T-cell (primary cell): ENCODE results near the gene TSPAN2. TPM values are rescaled to one million over a fixed set of nuclear protein-coding genes. Genes with fewer than 3 reads are reported as not detected.

Experiments
- ATAC-seq, 4 experiments: fragments of 200-7000 bp in 3 of 4; fragments of 150-1000 bp in 1 of 4; cut with Tn5 transposase; replicated peaks in 1 of 4; 1 replicate in 3 of 4; 2 replicates in 1 of 4; pipeline ENCODE4 v1.10.0; 2021; ENCODE audit warnings: moderate library complexity in 3 of 4, mild to moderate bottlenecking in 2 of 4, moderate number of reproducible peaks in 1 of 4
- CTCF ChIA-PET, 2 donors: fragments of 300-600 bp; sonication (Branson Sonifier 250); formaldehyde crosslinking; loops; one replicate each; lab custom pipeline; 2022; ENCODE audit warnings: antibody characterized with exemption in 2 of 2; lab: Charles Lee
- POLR2A ChIA-PET, 2 donors: fragments of 300-600 bp; sonication (Branson Sonifier 250); formaldehyde crosslinking; loops; one replicate each; lab custom pipeline; 2022; ENCODE audit warnings: antibody characterized with exemption in 2 of 2; lab: Charles Lee
- DNase-seq, 35 experiments: peaks; one replicate each; pipeline versions ENCODE4 v3.0.0 to v3.0.0-alpha.2; 2013 to 2023
- H3K27ac ChIP-seq: one replicate; pipeline ENCODE4 v1.5.1; 2013; ENCODE audit warnings: low read length
- H3K27me3 ChIP-seq, 2 experiments: replicated peaks in 1 of 2; 1 replicate in 1 of 2; 2 replicates in 1 of 2; pipeline versions ENCODE4 v1.6.1 to v1.7.0; 2013; ENCODE audit warnings: low read length in 1 of 2, mixed read lengths in 1 of 2; ENCODE audit not compliant: control insufficient read depth in 2 of 2, insufficient read depth in 2 of 2; ENCODE audit errors: extremely low read depth in 1 of 2
- H3K36me3 ChIP-seq, 2 donors: 1 replicate in 1 of 2; 2 replicates in 1 of 2; pipeline versions ENCODE4 v1.6.1 to v1.7.0; 2013; ENCODE audit warnings: low read length in 1 of 2; ENCODE audit not compliant: control insufficient read depth in 2 of 2, insufficient read depth in 1 of 2; ENCODE audit errors: extremely low read depth in 1 of 2
- H3K4me1 ChIP-seq, 2 experiments: 1 replicate in 1 of 2; 2 replicates in 1 of 2; pipeline versions ENCODE4 v1.6.1 to v1.7.0; 2013; ENCODE audit warnings: low read length in 2 of 2, mixed read lengths in 1 of 2; ENCODE audit not compliant: insufficient read depth in 2 of 2, control insufficient read depth in 1 of 2; ENCODE audit errors: extremely low read depth in 1 of 2
- H3K4me3 ChIP-seq, 2 donors: 1 replicate in 1 of 2; 2 replicates in 1 of 2; pipeline versions ENCODE4 v1.5.1 to v1.7.0; 2013; ENCODE audit warnings: mild to moderate bottlenecking in 2 of 2, low read length in 1 of 2, moderate library complexity in 1 of 2; ENCODE audit not compliant: control insufficient read depth in 1 of 2; ENCODE audit errors: extremely low read depth in 1 of 2
- H3K9me3 ChIP-seq: 2 replicates; pipeline ENCODE4 v1.7.0; 2013
- H3K27ac Mint-ChIP-seq, 2 donors: one replicate each; pipeline ENCODE4 v1.8.0; 2020 to 2021; ENCODE audit warnings: mild to moderate bottlenecking in 2 of 2, mixed read lengths in 2 of 2
- H3K27me3 Mint-ChIP-seq, 2 donors: one replicate each; pipeline ENCODE4 v1.8.0; 2021 to 2022; ENCODE audit warnings: mixed read lengths in 2 of 2
- H3K36me3 Mint-ChIP-seq: one replicate; pipeline ENCODE4 v1.8.0; 2021; ENCODE audit warnings: mixed read lengths
- H3K4me1 Mint-ChIP-seq, 3 donors: one replicate each; pipeline ENCODE4 v1.8.0; 2020 to 2022; ENCODE audit warnings: mixed read lengths in 3 of 3, mild to moderate bottlenecking in 1 of 3
- H3K4me3 Mint-ChIP-seq, 3 donors: one replicate each; pipeline ENCODE4 v1.8.0; 2020 to 2022; ENCODE audit warnings: mild to moderate bottlenecking in 3 of 3, mixed read lengths in 3 of 3, moderate library complexity in 3 of 3
- H3K9me3 Mint-ChIP-seq, 3 donors: one replicate each; pipeline ENCODE4 v1.8.0; 2020 to 2022; ENCODE audit warnings: mixed read lengths in 3 of 3
- WGBS: methylation state at CpG from one replicate; pipeline ENCODE4 v1.1.5; 2013; ENCODE audit warnings: missing lambda C conversion rate; ENCODE audit not compliant: insufficient coverage; 5-methylcytosine and 5-hydroxymethylcytosine counted together
- total RNA-seq, 35 experiments: library from RNA in 6 of 35; stranded (reverse) in 6 of 35; fragments of 120-200 nt in 1 of 35; gene quantifications; one replicate each; pipeline versions ENCODE4 v1.2.1 to v1.2.4 and lab custom pipeline; 2013 to 2026

The TSPAN2 gene
- total RNA-seq, 5 donors from 2014 or later (not counting 1 experiment from before 2014, with no cell fraction given) = 2.1 to 8.7 (median 4.0) TPM

- Histone ChIP-seq H3K4me1 (no peaks in the 10 kb centered on the region), H3K4me3 (no peak overlapping the region), H3K36me3 (no peaks in the 10 kb centered on the region), H3K27ac (no peak overlapping the region), H3K27me3 (peaks cover 0 to 1% of the 10 kb centered on the region in 2 experiments), H3K9me3 (no peaks in the 10 kb centered on the region)
- Mint-ChIP-seq H3K36me3 (no peaks in the 10 kb centered on the region), H3K27ac (no peak overlapping the region), H3K27me3 (peaks cover 7 to 9% of the 10 kb centered on the region in 2 donors), H3K4me1 (no peaks in the 10 kb centered on the region), H3K9me3 (peaks cover 3 to 24% (median 12%) of the 10 kb centered on the region in 3 donors), H3K4me3 (no peak overlapping the region)
- no peak for DNase-seq
- ChIA-PET POLR2A (no interaction called here), CTCF (interaction anchor here in 1 of 2 donors (1.5 kb wide), 1 partner anchor 10 kb away, joined by 6 read pairs; no protein-coding TSS in a partner anchor)
- WGBS = no CpG with 5 or more reads among the region's 1 CpG
- no peak for ATAC-seq
Observed at GRCh38 chr1:115127539-115127938, 38.2 kb upstream of the TSPAN2 start.

GRCh38 chr1:115126516-115126915 is 37.2 kb upstream of the TSPAN2 start:
- 84% methylated on average over 2 of the region's 2 CpGs for WGBS
- peaks cover 3% of the 10 kb centered on the region for H3K36me3 Mint-ChIP-seq

GRCh38 chr1:115123116-115123515 is 33.8 kb upstream of the TSPAN2 start:
- Histone ChIP-seq H3K36me3 (no peaks in the 10 kb centered on the region), H3K27ac (no peak overlapping the region), H3K4me1 (no peaks in the 10 kb centered on the region), H3K4me3 (no peak overlapping the region), H3K9me3 (no peaks in the 10 kb centered on the region), H3K27me3 (peaks cover 0 to 13% of the 10 kb centered on the region in 2 experiments)
- H3K27me3 Mint-ChIP-seq = peaks cover 23 to 29% of the 10 kb centered on the region in 2 donors
- no peak overlapping the region for H3K4me3 Mint-ChIP-seq
- H3K27ac Mint-ChIP-seq = no peak overlapping the region
- ChIA-PET POLR2A (no interaction called here), CTCF (no interaction called here)
- WGBS = no CpG with 5 or more reads among the region's 3 CpGs
- H3K9me3 Mint-ChIP-seq = peaks cover 3 to 41% (median 28%) of the 10 kb centered on the region in 3 donors
- no peak for DNase-seq
- peaks cover 8% of the 10 kb centered on the region for H3K36me3 Mint-ChIP-seq
- H3K4me1 Mint-ChIP-seq = no peaks in the 10 kb centered on the region
- no peak for ATAC-seq

More at GRCh38 chr1:115126516-115126915, 37.2 kb upstream of the TSPAN2 start:
- CTCF ChIA-PET = no interaction called here
- no peaks in the 10 kb centered on the region for H3K36me3 ChIP-seq
- ATAC-seq (no peak), DNase-seq (no peak)
- Mint-ChIP-seq H3K27me3 (peaks cover 7 to 11% of the 10 kb centered on the region in 2 donors), H3K9me3 (peaks cover 3 to 32% (median 18%) of the 10 kb centered on the region in 3 donors), H3K4me1 (no peaks in the 10 kb centered on the region), H3K4me3 (no peak overlapping the region), H3K27ac (no peak overlapping the region)
- H3K4me1 ChIP-seq = no peaks in the 10 kb centered on the region
- H3K4me3 ChIP-seq = no peak overlapping the region
- no peak overlapping the region for H3K27ac ChIP-seq
- H3K27me3 ChIP-seq = peaks cover 0 to 5% of the 10 kb centered on the region in 2 experiments
- POLR2A ChIA-PET = no interaction called here
- H3K9me3 ChIP-seq = no peaks in the 10 kb centered on the region

DNA sequence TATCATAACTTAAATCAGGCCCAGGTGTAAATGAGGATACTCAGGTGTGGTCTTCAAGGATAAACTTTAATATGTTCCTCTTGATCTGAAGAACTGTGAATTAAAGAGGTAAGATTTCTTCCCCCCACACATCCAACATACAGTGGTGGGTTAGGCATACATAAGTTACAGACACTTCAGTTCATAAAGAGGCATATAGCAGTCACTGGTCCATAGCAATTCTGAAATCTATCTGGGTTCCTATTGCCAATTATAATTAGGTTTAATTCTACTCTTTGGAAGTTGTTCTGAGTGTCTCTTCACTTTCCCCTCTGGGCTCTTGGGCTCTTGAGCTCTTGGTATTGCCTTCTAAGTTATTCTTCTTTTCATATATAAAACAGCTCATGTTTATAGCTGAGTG is 32.5 kb upstream of the TSPAN2 start:
- no peaks in the 10 kb centered on the region for H3K4me1 ChIP-seq
- H3K27ac ChIP-seq = no peak overlapping the region
- no peaks in the 10 kb centered on the region for H3K9me3 ChIP-seq
- H3K4me3 ChIP-seq = no peak overlapping the region
- ChIA-PET CTCF (no interaction called here), POLR2A (no interaction called here)
- Mint-ChIP-seq H3K27ac (no peak overlapping the region), H3K4me1 (no peaks in the 10 kb centered on the region), H3K36me3 (peaks cover 8% of the 10 kb centered on the region), H3K9me3 (peaks cover 3 to 41% (median 28%) of the 10 kb centered on the region in 3 donors), H3K4me3 (no peak overlapping the region), H3K27me3 (peaks cover 21 to 29% of the 10 kb centered on the region in 2 donors)
- H3K27me3 ChIP-seq = peaks cover 0 to 13% of the 10 kb centered on the region in 2 experiments
- no peak for ATAC-seq
- no peaks in the 10 kb centered on the region for H3K36me3 ChIP-seq
- no peak for DNase-seq

- WGBS = no CpG with 5 or more reads among the region's 2 CpGs
- peaks cover 0 to 13% of the 10 kb centered on the region in 2 experiments for H3K27me3 ChIP-seq
Observed at GRCh38 chr1:115120296-115120695, 31.0 kb upstream of the TSPAN2 start.

DNA sequence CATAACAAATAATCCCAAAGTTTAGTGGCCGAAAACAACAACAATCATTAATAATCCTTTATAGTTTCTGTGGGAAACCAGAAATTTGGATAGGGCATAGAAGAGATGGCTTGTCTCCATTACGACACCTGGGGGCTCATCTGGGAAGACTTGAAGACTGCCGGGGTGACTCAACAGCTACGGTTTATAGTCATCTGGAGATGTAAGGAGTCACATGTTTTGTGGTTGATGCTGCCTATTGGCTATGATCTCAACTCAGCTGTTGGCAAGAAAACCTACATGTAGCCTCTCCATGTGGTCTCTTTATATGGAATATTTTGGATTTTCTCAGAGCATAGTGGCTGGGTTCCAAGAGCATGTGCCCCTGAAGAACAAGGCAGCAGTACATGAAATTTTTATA is 29.3 kb upstream of the TSPAN2 start:
- H3K27ac Mint-ChIP-seq = no peak overlapping the region
- H3K27ac ChIP-seq = no peak overlapping the region
- no peaks in the 10 kb centered on the region for H3K36me3 ChIP-seq
- H3K4me1 Mint-ChIP-seq = peaks cover 0 to 4% (median 0%) of the 10 kb centered on the region in 3 donors
- DNase-seq (no peak), ATAC-seq (no peak)
- H3K36me3 Mint-ChIP-seq = peaks cover 8% of the 10 kb centered on the region
- H3K9me3 ChIP-seq = no peaks in the 10 kb centered on the region
- peaks cover 3 to 24% (median 22%) of the 10 kb centered on the region in 3 donors for H3K9me3 Mint-ChIP-seq
- CTCF ChIA-PET = no interaction called here
- WGBS = 86% methylated on average over 3 of the region's 4 CpGs
- peaks cover 0 to 3% of the 10 kb centered on the region in 2 experiments for H3K4me1 ChIP-seq
- H3K27me3 ChIP-seq = peaks cover 0 to 13% of the 10 kb centered on the region in 2 experiments
- no peak overlapping the region for H3K4me3 Mint-ChIP-seq
- H3K27me3 Mint-ChIP-seq = peaks cover 20 to 25% of the 10 kb centered on the region in 2 donors
- no peak overlapping the region for H3K4me3 ChIP-seq
- POLR2A ChIA-PET = no interaction called here

More at GRCh38 chr1:115120296-115120695, 31.0 kb upstream of the TSPAN2 start:
- Histone ChIP-seq H3K36me3 (no peaks in the 10 kb centered on the region), H3K27ac (no peak overlapping the region), H3K4me1 (no peaks in the 10 kb centered on the region), H3K4me3 (no peak overlapping the region), H3K9me3 (no peaks in the 10 kb centered on the region)
- Mint-ChIP-seq H3K27me3 (peaks cover 22 to 25% of the 10 kb centered on the region in 2 donors), H3K4me1 (no peaks in the 10 kb centered on the region), H3K36me3 (peaks cover 8% of the 10 kb centered on the region), H3K4me3 (no peak overlapping the region), H3K9me3 (peaks cover 3 to 36% (median 28%) of the 10 kb centered on the region in 3 donors), H3K27ac (no peak overlapping the region)
- no peak for DNase-seq
- ChIA-PET POLR2A (no interaction called here), CTCF (no interaction called here)
- ATAC-seq = no peak
